Measurements from ENCODE around the gene TTC17.
"Not testable (repeated sequence)": the region's sequence is repeated elsewhere in the genome, so short reads cannot be mapped to it uniquely, and the experiment has no call there.

The TTC17 gene

DNA sequence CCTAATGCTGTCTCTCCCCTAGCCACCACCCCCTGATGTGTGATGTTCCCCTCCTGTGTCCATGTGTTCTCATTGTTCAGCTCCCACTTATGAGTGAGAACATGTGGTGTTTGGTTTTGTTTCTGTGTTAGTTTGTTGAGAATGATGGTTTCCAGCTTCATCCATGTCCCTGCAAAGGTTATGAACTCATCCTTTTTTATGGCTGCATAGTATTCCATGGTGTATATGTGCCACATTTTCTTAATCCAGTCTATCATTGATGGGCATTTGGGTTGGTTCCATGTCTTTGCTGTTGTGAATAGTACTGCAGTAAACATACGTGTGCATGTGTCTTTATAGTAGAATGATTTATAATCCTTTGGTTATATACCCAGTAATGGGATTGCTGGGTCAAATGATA is 72.2 kb downstream of the TTC17 start:
- in situ Hi-C loops (cut with MboI; ENCODE audit: low pct_unique_long_range_greater_than_20kb, low sequenced_read_pairs); DNase-seq: not testable (repeated sequence)

- DNase-seq: no peak
- in situ Hi-C loops (cut with MboI; ENCODE audit: low pct_unique_long_range_greater_than_20kb, low sequenced_read_pairs): no loop called here
These were observed 76.2 kb downstream of the TTC17 start for GRCh38 chr11:43434893-43435292.

DNA sequence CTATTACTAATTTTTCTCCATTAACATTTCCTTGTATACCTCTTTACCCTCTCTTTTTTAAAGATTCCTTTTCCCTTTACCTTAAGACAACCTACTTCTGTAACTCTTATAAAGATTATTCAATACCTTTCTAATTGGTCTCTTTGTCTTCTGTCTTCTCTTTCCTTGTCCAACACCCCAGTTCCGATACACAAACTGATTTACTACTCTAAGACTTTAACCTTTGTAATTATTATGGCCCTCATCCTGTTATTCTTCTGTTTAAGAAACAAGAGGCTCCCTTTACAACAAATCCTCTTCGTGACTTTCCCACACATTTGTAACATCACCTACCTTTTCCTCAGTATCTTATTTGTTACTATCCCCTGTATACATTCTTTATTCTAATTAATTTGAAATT is 81.8 kb downstream of the TTC17 start:
- no peak for DNase-seq
- in situ Hi-C loops (cut with MboI; ENCODE audit: low pct_unique_long_range_greater_than_20kb, low sequenced_read_pairs): no loop called here

- DNase-seq: no peak
- in situ Hi-C loops (cut with MboI; ENCODE audit: low pct_unique_long_range_greater_than_20kb, low sequenced_read_pairs): no loop called here
These were observed 85.1 kb downstream of the TTC17 start for GRCh38 chr11:43443811-43444210.

- peak; percentile 8 for DNase-seq
- in situ Hi-C loops (cut with MboI; ENCODE audit: low pct_unique_long_range_greater_than_20kb, low sequenced_read_pairs): no loop called here
These were observed 88.4 kb downstream of the TTC17 start for GRCh38 chr11:43447151-43447550.

GRCh38 chr11:43458486-43458885 is 99.8 kb downstream of the TTC17 start:
- in situ Hi-C loops (cut with MboI; ENCODE audit: low pct_unique_long_range_greater_than_20kb, low sequenced_read_pairs): no loop called here
- DNase-seq: no peak

GRCh38 chr11:43459246-43459645 is 100.5 kb downstream of the TTC17 start:
- in situ Hi-C loops (cut with MboI; ENCODE audit: low pct_unique_long_range_greater_than_20kb, low sequenced_read_pairs): no loop called here
- DNase-seq: no peak

GRCh38 chr11:43462359-43462758 is 103.6 kb downstream of the TTC17 start:
- no peak for DNase-seq
- in situ Hi-C loops (cut with MboI; ENCODE audit: low pct_unique_long_range_greater_than_20kb, low sequenced_read_pairs): no loop called here

GRCh38 chr11:43467958-43468357 is 109.2 kb downstream of the TTC17 start:
- no peak for DNase-seq
- in situ Hi-C loops (cut with MboI; ENCODE audit: low pct_unique_long_range_greater_than_20kb, low sequenced_read_pairs): no loop called here

DNA sequence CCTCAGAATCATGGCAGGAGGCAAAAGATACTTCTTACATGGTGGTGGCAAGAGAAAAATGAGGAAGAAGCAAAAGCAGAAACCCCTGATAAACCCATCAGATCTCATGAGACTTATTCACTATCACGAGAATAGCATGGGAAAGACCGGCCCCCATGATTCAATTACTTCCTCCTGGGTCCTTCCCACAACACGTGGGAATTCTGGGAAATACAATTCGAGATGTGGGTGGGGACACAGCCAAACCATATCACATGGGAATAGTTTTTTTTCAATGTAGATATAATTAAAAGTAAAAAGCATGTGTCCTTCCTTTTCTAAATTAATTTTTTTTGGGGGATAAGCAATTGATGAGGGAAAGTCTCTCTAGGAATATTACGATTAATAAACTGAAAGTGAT is 118.8 kb downstream of the TTC17 start:
- in situ Hi-C loops (cut with MboI; ENCODE audit: low pct_unique_long_range_greater_than_20kb, low sequenced_read_pairs); DNase-seq: not testable (repeated sequence)

GRCh38 chr11:43486141-43486540 is 127.4 kb downstream of the TTC17 start:
- no peak for DNase-seq
- in situ Hi-C loops (cut with MboI; ENCODE audit: low pct_unique_long_range_greater_than_20kb, low sequenced_read_pairs): no loop called here

GRCh38 chr11:43489869-43490465 is 131.2 kb downstream of the TTC17 start:
- in situ Hi-C loops (cut with MboI; ENCODE audit: low pct_unique_long_range_greater_than_20kb, low sequenced_read_pairs): no loop called here
- no peak for DNase-seq

DNA sequence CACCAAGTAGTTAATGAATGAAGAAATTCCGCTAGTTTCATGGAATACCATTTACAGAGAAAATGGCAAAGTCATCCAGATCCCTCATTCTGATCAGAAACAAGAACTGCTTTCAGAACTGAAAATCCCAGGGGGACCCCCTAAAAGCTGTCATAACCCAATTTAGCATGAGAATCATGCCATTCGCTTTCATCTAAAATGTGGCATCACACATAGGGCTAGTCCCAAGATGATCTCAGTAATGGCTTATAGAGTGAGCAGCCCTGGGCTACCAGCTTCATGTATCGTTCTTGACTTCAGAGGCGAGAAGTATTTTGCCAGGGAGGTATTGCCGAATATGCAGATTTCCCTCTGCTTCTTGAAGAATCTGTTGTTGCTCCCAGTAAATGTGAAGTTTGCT is 134.0 kb downstream of the TTC17 start:
- in situ Hi-C loops (cut with MboI; ENCODE audit: low pct_unique_long_range_greater_than_20kb, low sequenced_read_pairs): no loop called here
- DNase-seq: no peak

GRCh38 chr11:43493431-43493830 is 134.7 kb downstream of the TTC17 start:
- in situ Hi-C loops (cut with MboI; ENCODE audit: low pct_unique_long_range_greater_than_20kb, low sequenced_read_pairs): no loop called here
- DNase-seq: no peak

DNA sequence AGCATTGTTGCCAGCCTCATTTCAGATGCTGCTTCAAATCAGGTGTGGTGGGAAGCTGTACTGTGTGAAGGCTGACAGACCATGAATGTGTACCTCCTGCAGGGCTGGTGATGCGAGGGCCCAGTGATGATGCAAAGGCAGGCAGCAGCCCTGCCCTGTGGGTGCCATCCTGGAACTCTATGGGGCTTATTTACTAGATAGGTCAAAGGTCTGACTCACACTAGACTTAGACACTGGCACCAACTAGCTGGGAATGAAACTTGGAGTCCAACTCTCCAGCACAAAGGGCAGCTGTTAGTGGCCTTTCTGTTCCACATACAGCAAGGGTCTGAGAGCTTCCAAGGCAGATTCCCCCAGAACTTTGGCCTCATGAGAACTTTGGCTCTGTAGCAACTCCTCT is 138.4 kb downstream of the TTC17 start:
- in situ Hi-C loops (cut with MboI; ENCODE audit: low pct_unique_long_range_greater_than_20kb, low sequenced_read_pairs): no loop called here
- no peak for DNase-seq

GRCh38 chr11:43498561-43498960 is 139.8 kb downstream of the TTC17 start:
- in situ Hi-C loops (cut with MboI; ENCODE audit: low pct_unique_long_range_greater_than_20kb, low sequenced_read_pairs): no loop called here
- no peak for DNase-seq

- no peak for DNase-seq
- in situ Hi-C loops (cut with MboI; ENCODE audit: low pct_unique_long_range_greater_than_20kb, low sequenced_read_pairs): no loop called here
These were observed 144.7 kb downstream of the TTC17 start for GRCh38 chr11:43503417-43503816.

DNA sequence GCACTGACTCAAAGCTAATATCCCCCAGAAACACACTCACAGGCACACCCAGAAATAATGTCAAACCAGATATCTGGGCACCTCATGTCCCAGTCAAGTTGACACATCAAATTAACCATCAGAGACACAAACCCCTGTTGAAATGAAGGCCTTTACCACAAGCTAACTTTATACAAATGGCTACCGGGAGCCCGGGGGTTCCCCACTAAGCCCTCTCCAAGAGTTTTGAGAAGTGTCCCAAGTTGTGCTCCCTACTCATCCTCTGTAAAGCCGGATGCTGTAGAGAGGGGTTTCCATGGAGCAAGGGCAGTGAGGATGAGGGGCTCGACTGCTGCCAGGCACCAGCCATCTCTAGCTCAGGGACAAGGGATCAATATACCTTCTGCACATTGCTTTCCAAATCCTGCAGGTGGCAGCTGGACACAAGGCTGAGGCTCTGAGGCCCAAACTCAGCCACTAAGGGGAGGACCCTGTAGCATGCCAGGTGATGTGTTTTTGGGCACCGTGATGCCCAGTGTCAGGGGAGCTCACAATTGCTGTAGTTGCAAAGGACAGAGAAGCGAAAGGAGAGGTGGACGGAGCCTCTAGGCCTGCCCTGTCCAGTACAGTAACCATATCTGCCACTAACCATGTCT is 145.7 kb downstream of the TTC17 start:
- peak; percentile 15 for DNase-seq
- in situ Hi-C loops (cut with MboI; ENCODE audit: low pct_unique_long_range_greater_than_20kb, low sequenced_read_pairs): no loop called here

GRCh38 chr11:43505171-43505570 is 146.5 kb downstream of the TTC17 start:
- in situ Hi-C loops (cut with MboI; ENCODE audit: low pct_unique_long_range_greater_than_20kb, low sequenced_read_pairs): no loop called here
- DNase-seq: no peak

- in situ Hi-C loops (cut with MboI; ENCODE audit: low pct_unique_long_range_greater_than_20kb, low sequenced_read_pairs): no loop called here
- no peak for DNase-seq
These were observed 148.5 kb downstream of the TTC17 start for GRCh38 chr11:43507171-43507570.

- in situ Hi-C loops (cut with MboI; ENCODE audit: low pct_unique_long_range_greater_than_20kb, low sequenced_read_pairs): no loop called here
- DNase-seq: peak; percentile 35
These were observed 149.8 kb downstream of the TTC17 start for GRCh38 chr11:43508511-43508918.
